AG04450 (cell line): ENCODE results near the gene UBASH3A. TPM values are rescaled to one million over a fixed set of nuclear protein-coding genes. Genes with fewer than 3 reads are reported as not detected.
"Not testable (repeated sequence)": the region's sequence is repeated elsewhere in the genome, so short reads cannot be mapped to it uniquely, and the experiment has no call there.

Source experiments
- CTCF ChIA-PET: fragments of 300-600, 350-600 bp; formaldehyde crosslinking; extraction: SDS; loops from one replicate; lab custom pipeline; 2022; ENCODE audit warnings: antibody characterized with exemption, inconsistent platforms; lab: Charles Lee
- POLR2A ChIA-PET: fragments of 350-600 bp; formaldehyde crosslinking; extraction: SDS; loops from one replicate; lab custom pipeline; 2021; ENCODE audit warnings: antibody characterized with exemption, inconsistent platforms; lab: Yijun Ruan, JAX
- DNase-seq: peaks from one replicate; pipeline ENCODE4 v3.0.0-alpha.2; 2011; ENCODE audit warnings: low read depth, low spot score
- H3K27ac ChIP-seq: one replicate; pipeline ENCODE4 v1.5.1; 2012; ENCODE audit warnings: low read depth, low read length, control low read depth
- H3K27me3 ChIP-seq: one replicate; pipeline ENCODE4 v1.6.0; 2012; ENCODE audit warnings: low read length; ENCODE audit not compliant: control insufficient read depth, insufficient read depth
- H3K4me3 ChIP-seq: 2 replicates; pipeline ENCODE4 v1.5.1; 2011; ENCODE audit warnings: mild to moderate bottlenecking, low read depth, low read length, control low read depth
- H3K9me3 ChIP-seq: 2 replicates; pipeline ENCODE4 v1.5.1; 2012; ENCODE audit warnings: low read length; ENCODE audit not compliant: control insufficient read depth, insufficient read depth
- CTCF ChIP-seq: IDR thresholded peaks from 2 replicates; pipeline ENCODE4 v1.5.1; 2011; ENCODE audit warnings: low read depth, low read length, control low read depth, inconsistent platforms
- polyA plus RNA-seq: library from polyadenylated mRNA; depleted of rRNA; stranded (reverse); fragments of >200 nt; gene quantifications from 2 replicates; pipeline ENCODE4 v1.2.3, GENCODE V29; 2011

The UBASH3A gene
- polyA plus RNA-seq, 1 experiment: not detected

DNA sequence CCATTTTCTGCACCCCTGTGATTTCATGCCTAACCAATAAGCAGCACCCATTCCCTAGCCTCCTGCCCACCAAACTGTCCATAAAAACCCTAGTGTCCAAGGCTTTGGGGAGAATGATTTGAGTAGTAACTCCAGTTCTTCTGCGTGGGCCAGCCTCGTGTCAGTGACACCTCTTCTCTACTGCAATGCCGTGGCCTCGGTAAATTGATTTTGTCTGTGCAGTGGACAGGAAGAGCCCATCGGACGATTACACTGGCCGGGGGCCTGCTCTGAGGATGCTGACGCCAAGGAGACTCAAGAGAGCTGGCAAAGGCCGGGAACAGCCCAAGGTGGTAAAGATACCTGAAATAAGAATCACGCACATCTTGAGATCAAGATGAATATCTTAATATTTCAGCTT lies 63.0 kb downstream of the UBASH3A start:
- ChIA-PET POLR2A (no interaction called here), CTCF (no interaction called here)
- no peak for DNase-seq
- TF ChIP-seq CTCF: no peak
- Histone ChIP-seq H3K27me3 (peaks cover under 1% of the 10 kb centered on the region), H3K9me3 (no peaks in the 10 kb centered on the region), H3K27ac (no peak overlapping the region), H3K4me3 (no peak overlapping the region)

DNA sequence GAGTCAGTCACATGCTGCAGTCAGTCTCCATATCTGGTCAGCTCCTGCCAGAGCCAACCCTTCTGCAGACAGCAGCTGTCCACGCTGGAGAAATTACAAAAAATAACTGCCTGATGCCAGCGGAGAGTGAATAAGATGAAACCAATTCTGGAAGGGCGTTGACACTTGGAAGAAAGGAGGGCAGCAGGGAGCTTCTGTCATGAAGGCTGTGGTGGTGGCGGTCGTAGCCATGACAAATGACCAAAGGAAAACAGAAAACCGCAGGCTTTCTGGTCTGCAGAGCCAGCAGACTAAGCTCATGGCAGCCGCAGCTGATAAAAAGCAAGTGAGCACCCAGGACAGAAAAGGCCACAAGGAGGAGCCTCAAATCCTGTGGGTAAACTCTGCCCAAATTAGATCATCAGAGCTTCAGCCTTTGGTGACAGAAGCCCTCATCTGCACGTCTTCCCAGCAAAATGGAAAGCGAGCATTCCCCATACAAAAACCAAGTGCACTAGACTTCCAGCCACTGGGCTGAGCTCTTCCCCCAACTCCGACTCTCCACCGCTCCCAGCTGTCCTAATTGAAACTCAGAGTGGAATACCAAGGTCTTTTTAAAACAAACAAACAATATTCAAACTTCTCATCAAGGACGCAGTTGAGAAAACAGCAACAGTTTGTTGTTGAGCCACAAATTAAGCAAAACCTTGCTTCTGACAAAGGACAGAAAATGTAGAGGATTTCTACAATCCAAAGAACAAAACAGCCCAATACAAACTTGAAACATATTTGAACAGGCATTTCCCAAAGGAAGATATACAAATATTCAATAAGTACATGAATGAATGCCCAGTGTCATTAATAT lies 63.7 kb downstream of the UBASH3A start:
- no peak for DNase-seq
- Histone ChIP-seq H3K27ac (no peak overlapping the region), H3K27me3 (peaks cover 3% of the 10 kb centered on the region), H3K9me3 (no peaks in the 10 kb centered on the region), H3K4me3 (no peak overlapping the region)
- ChIA-PET CTCF (interaction anchor here (0.6 kb wide), 1 partner anchor 15 kb away, joined by 3 read pairs; no protein-coding TSS in a partner anchor), POLR2A (no interaction called here)
- no peak for TF ChIP-seq CTCF

DNA sequence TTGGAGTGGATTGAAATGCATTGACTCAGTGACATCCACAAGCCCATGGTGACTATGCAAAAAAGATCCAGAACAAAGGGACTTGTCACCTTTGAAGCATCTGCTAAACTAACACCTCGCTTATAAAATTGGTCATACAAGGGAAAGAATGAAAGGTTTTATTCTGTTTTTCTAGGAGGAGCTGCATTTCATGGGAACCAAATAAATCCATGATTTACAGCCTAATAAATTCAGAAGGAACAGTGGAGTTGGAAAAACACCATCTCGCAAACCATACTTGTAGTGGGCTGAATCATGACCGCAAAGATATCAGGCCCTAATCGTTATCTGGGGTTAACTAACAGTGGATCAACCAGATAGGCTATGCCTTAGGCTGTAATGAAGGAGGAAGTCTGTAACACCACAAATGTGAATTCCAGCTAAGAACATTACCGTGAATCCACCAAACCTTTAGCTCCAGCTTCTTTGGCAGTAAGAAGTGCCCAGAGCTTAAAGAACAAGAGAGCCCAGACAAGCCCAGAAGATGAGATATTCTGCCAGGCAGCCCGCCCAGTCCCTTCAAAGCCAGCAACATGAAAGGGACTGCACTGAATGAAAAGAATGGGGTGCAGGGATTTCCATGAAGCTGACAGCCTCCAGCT lies 64.9 kb downstream of the UBASH3A start:
- POLR2A ChIA-PET: no interaction called here
- Histone ChIP-seq H3K27ac (no peak overlapping the region), H3K4me3 (no peak overlapping the region), H3K27me3 (peaks cover 3% of the 10 kb centered on the region), H3K9me3 (no peaks in the 10 kb centered on the region)
- TF ChIP-seq CTCF: no peak
- CTCF ChIA-PET: no interaction called here
- DNase-seq: no peak

- DNase-seq: no peak
- Histone ChIP-seq H3K27me3 (peaks cover 3% of the 10 kb centered on the region), H3K27ac (no peak overlapping the region), H3K4me3 (no peak overlapping the region), H3K9me3 (no peaks in the 10 kb centered on the region)
- ChIA-PET POLR2A (no interaction called here), CTCF (no interaction called here)
- TF ChIP-seq CTCF: no peak
Measured at GRCh38 chr21:42469272-42469671, 65.6 kb downstream of the UBASH3A start.

DNA sequence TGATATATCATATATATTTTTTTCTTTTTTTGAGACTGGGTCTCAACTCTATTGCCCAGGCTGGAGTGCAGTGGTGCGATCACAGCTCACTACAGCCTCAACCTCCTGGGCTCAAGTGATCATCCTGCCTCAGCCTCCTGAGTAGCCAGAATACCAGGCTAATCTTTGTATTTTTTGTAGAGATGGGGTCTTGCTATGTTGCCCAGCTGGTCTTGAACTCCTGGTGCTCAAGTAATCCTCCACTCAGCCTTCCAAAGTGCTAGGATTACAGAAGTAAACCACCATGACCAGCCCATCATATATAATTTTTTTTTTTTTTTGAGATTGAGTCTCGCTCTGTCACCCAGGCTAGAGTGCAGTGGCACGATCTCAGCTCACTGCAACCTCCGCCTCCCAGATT lies 66.0 kb downstream of the UBASH3A start:
- DNase-seq, H3K4me3 ChIP-seq, H3K27me3 ChIP-seq, H3K9me3 ChIP-seq, CTCF ChIA-PET, H3K27ac ChIP-seq, POLR2A ChIA-PET: not testable (repeated sequence)
